Calu3 (cell line): Measurements from ENCODE around the gene MAP2K2. TPM values are rescaled to one million over a fixed set of nuclear protein-coding genes. Genes with fewer than 3 reads are reported as not detected.

Experiments used
- BruUV-seq: library from RNA; stranded (reverse); fragments of 400-500 nt; replicated peaks from 2 replicates; lab custom pipeline; 2021; lab: Mats Ljungman, UMichigan
- CTCF ChIA-PET: fragments of 300-600 bp; sonication (Branson Sonifier 250); formaldehyde crosslinking; loops from one replicate; lab custom pipeline; 2022; ENCODE audit warnings: antibody characterized with exemption; lab: Charles Lee
- DNase-seq: peaks from one replicate; pipeline ENCODE4 v3.0.0; 2022
- H3K27ac Mint-ChIP-seq: one replicate; pipeline ENCODE4 v1.8.0; 2022; ENCODE audit warnings: mixed read lengths; ENCODE audit not compliant: unreplicated experiment
- H3K27me3 Mint-ChIP-seq: one replicate; pipeline ENCODE4 v1.8.0; 2022; ENCODE audit warnings: mixed read lengths; ENCODE audit not compliant: unreplicated experiment
- H3K36me3 Mint-ChIP-seq: one replicate; pipeline ENCODE4 v1.8.0; 2022; ENCODE audit warnings: mild to moderate bottlenecking, moderate library complexity, mixed read lengths; ENCODE audit not compliant: insufficient read depth, unreplicated experiment
- H3K4me1 Mint-ChIP-seq: one replicate; pipeline ENCODE4 v1.8.0; 2022; ENCODE audit warnings: mild to moderate bottlenecking, low read depth, mixed read lengths; ENCODE audit not compliant: unreplicated experiment
- H3K4me3 Mint-ChIP-seq: one replicate; pipeline ENCODE4 v1.8.0; 2022; ENCODE audit warnings: mild to moderate bottlenecking, low read depth, moderate library complexity, mixed read lengths; ENCODE audit not compliant: unreplicated experiment
- H3K9me3 Mint-ChIP-seq: one replicate; pipeline ENCODE4 v1.8.0; 2022; ENCODE audit warnings: low read depth, mixed read lengths; ENCODE audit not compliant: unreplicated experiment
- intact Hi-C: fragments of 100-400 bp; cut with micrococcal nuclease; formaldehyde crosslinking; loops from one replicate; pipeline ENCODE4 v1.10.0; 2022; ENCODE audit not compliant: unreplicated experiment
- total RNA-seq: library from RNA; stranded (reverse); gene quantifications from 2 replicates; pipeline ENCODE4 v1.2.3, GENCODE V29; 2022
- TF ChIP-seq, protein P1 (sequence below): fragments of 200-600 bp; IDR thresholded peaks from one replicate; pipeline ENCODE4 v1.8.0; 2022; ENCODE audit warnings: antibody characterized with exemption; ENCODE audit not compliant: unreplicated experiment

MAP2K2 gene
- total RNA-seq, 1 experiment from 2014 or later, result 114 TPM

DNA sequence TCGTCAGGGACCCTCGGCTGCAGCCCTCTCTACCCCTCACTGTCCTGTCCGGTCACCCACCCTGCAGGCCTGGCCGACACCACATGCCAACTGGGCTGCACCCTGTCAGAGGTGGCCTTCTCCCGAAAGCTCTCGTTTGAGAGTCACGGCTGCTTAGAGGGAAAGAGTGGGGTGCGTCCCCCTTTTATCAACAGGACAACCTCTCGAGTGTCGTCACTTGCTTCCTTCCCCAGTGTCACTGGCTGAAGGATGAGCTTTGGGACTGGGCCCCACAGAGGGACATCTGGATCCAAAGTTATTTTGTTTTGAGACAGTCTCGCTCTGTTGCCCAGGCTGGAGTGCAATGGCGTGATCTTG lies 28.5 kb downstream of the MAP2K2 start:
- Mint-ChIP-seq H3K27ac (no peak overlapping the region), H3K4me1 (no peaks in the 10 kb centered on the region), H3K4me3 (no peak overlapping the region), H3K9me3 (no peaks in the 10 kb centered on the region), H3K27me3 (no peaks in the 10 kb centered on the region), H3K36me3 (peaks cover 40% of the 10 kb centered on the region)
- intact Hi-C loops, result no loop called here
- TF ChIP-seq, protein P1, sequence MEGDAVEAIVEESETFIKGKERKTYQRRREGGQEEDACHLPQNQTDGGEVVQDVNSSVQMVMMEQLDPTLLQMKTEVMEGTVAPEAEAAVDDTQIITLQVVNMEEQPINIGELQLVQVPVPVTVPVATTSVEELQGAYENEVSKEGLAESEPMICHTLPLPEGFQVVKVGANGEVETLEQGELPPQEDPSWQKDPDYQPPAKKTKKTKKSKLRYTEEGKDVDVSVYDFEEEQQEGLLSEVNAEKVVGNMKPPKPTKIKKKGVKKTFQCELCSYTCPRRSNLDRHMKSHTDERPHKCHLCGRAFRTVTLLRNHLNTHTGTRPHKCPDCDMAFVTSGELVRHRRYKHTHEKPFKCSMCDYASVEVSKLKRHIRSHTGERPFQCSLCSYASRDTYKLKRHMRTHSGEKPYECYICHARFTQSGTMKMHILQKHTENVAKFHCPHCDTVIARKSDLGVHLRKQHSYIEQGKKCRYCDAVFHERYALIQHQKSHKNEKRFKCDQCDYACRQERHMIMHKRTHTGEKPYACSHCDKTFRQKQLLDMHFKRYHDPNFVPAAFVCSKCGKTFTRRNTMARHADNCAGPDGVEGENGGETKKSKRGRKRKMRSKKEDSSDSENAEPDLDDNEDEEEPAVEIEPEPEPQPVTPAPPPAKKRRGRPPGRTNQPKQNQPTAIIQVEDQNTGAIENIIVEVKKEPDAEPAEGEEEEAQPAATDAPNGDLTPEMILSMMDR, result no peak
- CTCF ChIA-PET, result interaction anchor here (0.7 kb wide), 1 partner anchor 31 kb away, joined by 3 read pairs; no protein-coding TSS in a partner anchor
- DNase-seq, result no peak
- no TSS peak for BruUV-seq

DNA sequence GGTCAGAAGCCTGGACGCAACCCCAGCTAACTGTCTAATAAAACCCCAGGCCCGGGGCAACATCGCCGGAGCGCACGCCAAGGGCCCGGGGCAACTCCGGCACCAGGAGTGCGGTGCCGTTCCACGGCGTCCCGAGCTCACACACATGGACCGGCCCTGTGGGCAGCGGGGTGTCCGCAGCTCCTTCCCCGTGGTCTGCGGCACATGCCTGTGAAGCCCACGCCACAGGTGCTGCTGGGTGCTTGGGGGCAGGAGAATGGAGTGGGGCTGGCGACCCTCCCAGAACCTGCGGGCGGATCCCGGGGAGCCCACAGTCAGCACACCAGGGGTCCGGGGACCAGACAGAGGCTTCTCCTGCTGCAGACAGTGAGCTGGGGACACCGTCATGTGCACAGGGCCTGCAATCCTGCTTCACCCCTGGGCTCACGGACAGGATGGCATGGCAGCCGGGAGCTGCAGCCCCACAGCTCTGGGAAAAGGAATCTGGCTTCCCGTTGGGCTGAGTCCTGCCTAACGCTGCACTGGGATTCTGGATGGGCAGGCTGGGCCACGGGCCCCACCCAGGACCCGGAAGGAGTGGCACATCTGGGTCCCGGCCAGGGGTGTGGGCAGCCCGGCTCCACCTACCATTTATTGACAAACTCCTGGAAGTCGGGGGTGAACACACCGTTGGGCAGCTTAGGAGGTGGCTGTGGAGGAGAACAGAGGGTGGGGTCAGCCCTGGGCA lies 29.0 kb downstream of the MAP2K2 start:
- intact Hi-C loops, result no loop called here
- DNase-seq, result no peak
- Mint-ChIP-seq H3K27ac (no peak overlapping the region), H3K27me3 (no peaks in the 10 kb centered on the region), H3K36me3 (peaks cover 40% of the 10 kb centered on the region), H3K9me3 (no peaks in the 10 kb centered on the region), H3K4me1 (no peaks in the 10 kb centered on the region), H3K4me3 (no peak overlapping the region)
- CTCF ChIA-PET, result interaction anchor here (0.7 kb wide), 1 partner anchor 31 kb away, joined by 3 read pairs; no protein-coding TSS in a partner anchor
- no TSS peak for BruUV-seq
- TF ChIP-seq, protein P1, result no peak

DNA sequence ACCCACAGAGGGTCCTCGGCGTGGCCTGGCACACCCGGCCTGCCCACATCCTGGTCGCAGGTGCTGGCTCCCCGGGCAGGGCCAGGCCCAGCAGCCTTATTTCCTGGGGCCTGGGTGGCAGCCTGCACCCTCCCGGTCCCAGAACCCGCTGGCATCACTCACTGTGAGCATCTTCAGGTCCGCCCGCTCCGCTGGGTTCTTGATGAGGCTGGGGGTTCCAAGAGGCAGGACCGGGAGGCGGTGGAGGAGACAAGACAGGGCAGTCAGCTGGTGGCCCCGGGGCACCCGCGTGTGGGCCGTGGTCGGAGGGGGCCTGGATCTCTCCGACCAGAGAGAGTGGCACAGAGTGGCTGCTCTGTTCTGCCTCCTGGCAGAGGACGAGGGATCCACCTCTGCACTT lies 29.6 kb downstream of the MAP2K2 start:
- intact Hi-C loops, result no loop called here
- CTCF ChIA-PET, result no interaction called here
- TF ChIP-seq, protein P1, result no peak
- H3K4me1 Mint-ChIP-seq, result no peaks in the 10 kb centered on the region
- H3K9me3 Mint-ChIP-seq, result no peaks in the 10 kb centered on the region
- BruUV-seq, result no TSS peak
- no peak for DNase-seq
- peaks cover 40% of the 10 kb centered on the region for H3K36me3 Mint-ChIP-seq
- no peak overlapping the region for H3K27ac Mint-ChIP-seq
- no peaks in the 10 kb centered on the region for H3K27me3 Mint-ChIP-seq
- H3K4me3 Mint-ChIP-seq, result no peak overlapping the region

DNA sequence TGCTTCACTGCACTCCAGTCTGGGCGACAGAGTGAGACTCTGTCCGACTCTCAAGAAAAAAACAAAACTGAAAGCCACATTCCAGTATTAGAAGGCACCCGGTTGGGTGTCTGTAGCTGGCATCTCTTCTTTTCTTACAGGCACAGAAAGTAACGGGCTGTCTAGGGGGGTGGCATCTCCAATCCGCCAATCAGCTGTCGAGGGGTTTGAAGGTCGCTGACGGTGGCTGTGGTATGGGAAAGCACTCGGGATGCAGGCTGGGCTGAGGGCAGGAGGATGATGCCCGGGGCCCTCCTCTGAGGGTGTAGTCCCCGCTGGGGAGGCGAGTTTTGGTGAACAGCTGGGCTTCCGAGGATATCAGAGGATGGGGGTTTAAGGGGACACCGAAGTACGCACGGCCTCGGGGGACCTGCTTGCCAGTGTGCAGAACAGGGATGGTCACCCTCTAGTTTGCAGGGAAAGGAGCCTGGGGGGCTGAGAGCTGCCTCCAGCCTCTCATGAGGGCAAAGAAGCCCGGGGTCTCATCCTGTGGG lies 30.2 kb downstream of the MAP2K2 start:
- H3K27ac Mint-ChIP-seq, result no peak overlapping the region
- H3K4me3 Mint-ChIP-seq, result no peak overlapping the region
- CTCF ChIA-PET, result no interaction called here
- peaks cover 41% of the 10 kb centered on the region for H3K36me3 Mint-ChIP-seq
- no TSS peak for BruUV-seq
- intact Hi-C loops, result no loop called here
- H3K9me3 Mint-ChIP-seq, result no peaks in the 10 kb centered on the region
- no peaks in the 10 kb centered on the region for H3K4me1 Mint-ChIP-seq
- no peak for DNase-seq
- TF ChIP-seq, protein P1, result no peak
- no peaks in the 10 kb centered on the region for H3K27me3 Mint-ChIP-seq
